Left ventricle myocardium inferior (tissue), 1 donor: ENCODE data around the gene ADORA2B. TPM values are rescaled to one million over a fixed set of nuclear protein-coding genes. Genes with fewer than 3 reads are reported as not detected.

ENCODE experiments used
- DNase-seq: peaks from one replicate; pipeline ENCODE4 v3.0.0-alpha.2; 2020
- H3K27ac ChIP-seq: fragments of 200-600 bp; replicated peaks from 2 replicates; pipeline ENCODE4 v1.8.0; 2021
- H3K27me3 ChIP-seq: fragments of 200-600 bp; 2 replicates; pipeline ENCODE4 v1.8.0; 2021; ENCODE audit warnings: low read depth
- H3K36me3 ChIP-seq: fragments of 200-600 bp; 2 replicates; pipeline ENCODE4 v1.8.0; 2021
- H3K4me1 ChIP-seq: fragments of 200-600 bp; 2 replicates; pipeline ENCODE4 v1.8.0; 2021
- H3K4me3 ChIP-seq: fragments of 200-600 bp; 2 replicates; pipeline ENCODE4 v1.8.0; 2021; ENCODE audit warnings: mild to moderate bottlenecking, moderate library complexity
- H3K9me3 ChIP-seq: fragments of 200-600 bp; replicated peaks from 2 replicates; pipeline ENCODE4 v1.8.0; 2021
- CTCF ChIP-seq: fragments of 200-600 bp; IDR thresholded peaks from 2 replicates; pipeline ENCODE4 v1.8.0; 2021; ENCODE audit warnings: antibody characterized with exemption, mild to moderate bottlenecking, borderline replicate concordance
- intact Hi-C: fragments of 100-400 bp; cut with micrococcal nuclease; formaldehyde crosslinking; loops from one replicate; pipeline ENCODE4 v1.11.0; 2022
- total RNA-seq: library from RNA; stranded (reverse); fragmentation: NEBNext Ultra II Directional; extraction: Animal tissue kit (Norgen Biotek cat#: 25700); gene quantifications from one replicate; pipeline ENCODE4 v1.2.1, GENCODE V29; 2021
- donor health status: DM: no; HTN: yes; CAD: no; lungs with severe emphysema.

The ADORA2B gene
- total RNA-seq, 1 donor from 2014 or later = 0.55 TPM

DNA sequence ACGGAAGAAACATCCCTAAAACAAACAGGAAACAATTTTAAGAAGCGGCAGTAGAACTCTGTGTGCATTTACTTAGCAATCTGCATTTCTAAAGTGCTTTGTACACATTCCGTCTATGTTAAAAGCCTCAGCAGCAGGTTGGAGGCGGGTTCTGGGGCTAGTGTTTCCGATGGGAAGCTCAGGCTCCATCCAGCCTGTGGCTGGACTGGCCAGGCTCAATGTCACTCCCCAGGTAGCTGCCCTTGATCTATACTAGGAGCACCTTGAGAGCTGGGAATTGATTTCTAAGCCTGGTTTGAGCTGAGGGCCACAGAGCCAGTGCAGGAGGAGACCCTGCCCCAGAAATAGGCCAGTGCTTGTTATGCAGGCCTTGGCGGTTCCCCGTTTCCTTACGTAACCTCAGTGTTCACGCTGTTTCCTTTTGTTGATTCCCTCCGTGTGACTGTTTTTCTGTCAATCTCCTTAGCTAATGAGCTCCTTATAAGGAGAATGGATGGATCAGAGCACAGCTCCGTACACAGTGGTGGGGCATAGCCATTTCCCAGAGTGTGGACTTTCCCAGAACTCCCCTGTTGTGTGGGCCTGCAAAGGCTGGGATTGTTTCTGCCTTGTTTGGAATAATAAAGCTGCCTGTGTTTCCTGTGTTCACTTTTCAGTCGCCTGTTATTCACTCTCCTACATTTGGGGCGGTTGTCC is 21.4 kb downstream of the ADORA2B start:
- Histone ChIP-seq H3K9me3 (no peaks in the 10 kb centered on the region), H3K27ac (peak overlapping the region; percentile 61), H3K4me1 (peaks cover 11% of the 10 kb centered on the region), H3K27me3 (no peaks in the 10 kb centered on the region), H3K4me3 (peak overlapping the region; percentile 25), H3K36me3 (no peaks in the 10 kb centered on the region)
- no peak for TF ChIP-seq CTCF
- DNase-seq = no peak
- intact Hi-C loops = no loop called here

DNA sequence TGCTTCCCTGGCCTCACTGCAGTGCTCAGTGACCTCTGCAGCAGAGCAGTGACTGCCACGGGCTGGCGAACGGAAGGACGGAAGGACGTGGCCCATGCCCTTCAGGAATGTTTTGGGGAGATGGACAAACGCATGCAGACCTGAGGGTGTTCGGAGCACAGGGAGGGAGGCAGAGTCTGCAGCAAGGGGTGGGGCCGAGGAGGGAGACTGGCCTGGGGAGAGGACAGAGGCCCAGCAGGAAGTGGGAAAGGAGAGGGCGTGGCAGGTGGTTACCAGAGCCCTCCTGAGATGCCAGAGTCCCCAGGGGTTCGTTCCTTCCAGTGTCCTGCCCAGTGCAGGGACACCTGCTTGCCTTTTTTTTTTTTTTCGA is 21.9 kb downstream of the ADORA2B start:
- peak overlapping the region; percentile 25 for H3K4me3 ChIP-seq
- peaks cover 11% of the 10 kb centered on the region for H3K4me1 ChIP-seq
- TF ChIP-seq CTCF = no peak
- intact Hi-C loops = no loop called here
- no peaks in the 10 kb centered on the region for H3K36me3 ChIP-seq
- peak overlapping the region; percentile 61 for H3K27ac ChIP-seq
- no peaks in the 10 kb centered on the region for H3K9me3 ChIP-seq
- no peak for DNase-seq
- no peaks in the 10 kb centered on the region for H3K27me3 ChIP-seq

GRCh38 chr17:15967706-15968399 is 22.9 kb downstream of the ADORA2B start:
- TF ChIP-seq CTCF = no peak

DNA sequence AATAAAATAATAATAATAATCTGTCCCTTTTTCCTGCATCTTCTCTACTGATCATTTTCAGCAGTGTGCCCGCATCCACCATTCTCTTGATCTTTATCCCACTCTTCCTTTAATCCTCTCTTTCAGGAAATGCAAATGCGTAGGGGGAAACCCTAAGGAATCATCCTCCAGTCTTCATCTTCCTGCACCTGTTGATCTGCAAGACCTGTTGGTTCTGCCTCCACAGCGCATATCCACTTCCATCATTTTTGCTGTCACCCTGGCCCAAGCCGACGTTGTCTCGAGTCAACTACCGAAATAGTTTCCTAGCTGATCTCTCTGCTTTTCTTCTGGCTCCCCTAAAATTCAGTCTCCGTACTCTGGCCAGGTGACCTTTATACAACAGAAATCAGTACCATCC is 24.5 kb downstream of the ADORA2B start:
- intact Hi-C loops = no loop called here
- no peak for TF ChIP-seq CTCF
- H3K27me3 ChIP-seq = no peaks in the 10 kb centered on the region
- no peaks in the 10 kb centered on the region for H3K9me3 ChIP-seq
- H3K27ac ChIP-seq = no peak overlapping the region
- H3K36me3 ChIP-seq = no peaks in the 10 kb centered on the region
- H3K4me3 ChIP-seq = no peak overlapping the region
- peaks cover 11% of the 10 kb centered on the region for H3K4me1 ChIP-seq
- DNase-seq = no peak

More at GRCh38 chr17:15967706-15968399, 22.9 kb downstream of the ADORA2B start:
- Histone ChIP-seq H3K4me1 (peaks cover 11% of the 10 kb centered on the region), H3K4me3 (no peak overlapping the region), H3K9me3 (no peaks in the 10 kb centered on the region), H3K27ac (no peak overlapping the region), H3K27me3 (no peaks in the 10 kb centered on the region), H3K36me3 (no peaks in the 10 kb centered on the region)
- no peak for DNase-seq
- intact Hi-C loops = no loop called here

GRCh38 chr17:15970500-15970899 is 25.6 kb downstream of the ADORA2B start:
- Histone ChIP-seq H3K36me3 (peaks cover 10% of the 10 kb centered on the region), H3K4me1 (peaks cover 11% of the 10 kb centered on the region), H3K27ac (no peak overlapping the region), H3K4me3 (no peak overlapping the region), H3K9me3 (no peaks in the 10 kb centered on the region), H3K27me3 (no peaks in the 10 kb centered on the region)
- TF ChIP-seq CTCF = no peak
- no peak for DNase-seq
- intact Hi-C loops = no loop called here
